LHCN-M2 (cell line): Measurements from ENCODE around the gene SGPP2. TPM values are rescaled to one million over a fixed set of nuclear protein-coding genes. Genes with fewer than 3 reads are reported as not detected.
"Not testable (repeated sequence)": the region's sequence is repeated elsewhere in the genome, so short reads cannot be mapped to it uniquely, and the experiment has no call there.

Experiments used
- DNase-seq: peaks from one replicate; pipeline ENCODE4 v3.0.0-alpha.2; 2012; ENCODE audit warnings: low read depth
- total RNA-seq: library from RNA; depleted of rRNA; stranded (reverse); fragments of >200 nt; gene quantifications from 2 replicates; pipeline ENCODE4 v1.2.3, GENCODE V29; 2014

The SGPP2 gene
- total RNA-seq, 1 experiment from 2014 or later: not detected

DNA sequence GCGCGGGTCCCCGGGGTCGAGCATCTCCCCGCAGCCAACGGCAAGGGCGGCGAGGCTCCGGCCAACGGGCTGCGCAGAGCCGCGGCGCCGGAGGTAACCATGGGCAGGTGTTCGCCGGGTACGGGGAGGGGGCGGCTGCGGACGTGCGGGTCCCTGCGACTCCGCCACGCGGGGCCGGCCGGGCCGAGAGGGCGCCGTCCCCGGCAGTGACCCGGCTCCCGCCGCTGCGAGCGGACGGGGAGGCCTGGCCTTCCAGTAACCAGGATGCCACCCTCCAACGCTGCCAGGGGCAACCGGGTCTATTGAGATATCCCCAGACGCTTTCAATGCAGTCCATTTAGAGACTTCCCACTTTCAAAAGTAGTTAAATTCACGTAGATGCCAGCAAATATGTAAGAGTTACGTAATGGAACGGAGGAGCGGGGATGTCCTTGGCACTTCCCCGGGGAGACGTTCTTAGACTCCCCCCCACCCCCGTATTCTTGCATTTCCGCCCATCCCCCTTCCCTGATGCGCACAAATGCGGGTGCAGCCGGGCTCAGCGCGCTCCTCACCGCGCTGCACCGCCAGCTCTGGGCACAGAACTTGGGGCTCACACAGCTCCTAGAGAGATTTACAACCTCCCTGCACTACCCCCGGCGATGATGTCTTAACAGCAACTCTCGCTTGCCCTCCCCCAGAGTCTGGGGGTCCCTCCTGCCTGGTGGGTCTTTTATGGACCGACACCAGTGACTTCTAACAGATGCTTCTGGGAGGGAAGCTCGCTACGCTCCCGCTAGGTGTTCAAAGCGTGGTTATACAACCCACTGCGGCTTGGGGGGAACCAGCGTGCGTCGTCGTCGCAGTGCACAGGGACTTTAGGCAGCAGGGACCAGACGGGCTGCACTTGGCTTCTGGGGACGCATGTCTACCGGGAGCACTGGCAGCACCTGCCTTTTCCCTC lies 657 bp downstream of the SGPP2 start:
- no peak for DNase-seq

DNA sequence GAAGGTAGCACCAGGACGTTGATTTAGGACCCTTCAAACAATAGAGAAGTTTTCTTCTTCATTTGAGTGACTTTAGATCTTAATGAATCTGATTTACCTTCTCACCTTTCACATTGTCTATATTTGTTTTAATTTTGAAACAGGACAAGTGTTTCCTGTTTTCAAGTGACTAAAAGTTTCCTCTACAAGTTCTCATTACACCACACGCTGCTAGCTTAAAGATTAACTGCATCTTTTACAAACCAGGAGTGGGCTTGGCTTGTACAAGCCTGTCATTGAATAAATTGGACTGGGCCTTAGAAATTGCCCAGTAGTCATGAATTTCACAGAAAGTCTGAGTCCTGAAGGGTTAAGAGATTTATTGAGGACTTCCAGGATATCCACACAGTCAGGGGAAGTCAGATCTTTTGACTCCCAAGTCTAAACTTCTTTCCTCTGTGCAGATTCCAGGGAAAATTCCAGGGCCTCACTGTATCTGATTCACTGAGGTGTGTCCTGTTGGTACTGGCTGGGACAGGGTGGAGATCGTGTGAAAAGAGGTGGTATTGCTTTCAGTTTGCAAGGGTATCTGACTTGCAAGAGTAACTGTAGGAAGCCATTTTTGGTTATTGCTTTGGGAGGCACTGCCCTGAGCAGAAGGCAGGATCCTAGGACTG lies 3.4 kb downstream of the SGPP2 start:
- DNase-seq: no peak

- DNase-seq: no peak
Observed at GRCh38 chr2:222430071-222430470, 5.7 kb downstream of the SGPP2 start.

GRCh38 chr2:222430681-222431080 lies 6.3 kb downstream of the SGPP2 start:
- DNase-seq: no peak

GRCh38 chr2:222431869-222432268 lies 7.5 kb downstream of the SGPP2 start:
- DNase-seq: no peak

- no peak for DNase-seq
Observed at GRCh38 chr2:222433332-222434173, 9.2 kb downstream of the SGPP2 start.

GRCh38 chr2:222434204-222434603 lies 9.9 kb downstream of the SGPP2 start:
- DNase-seq: no peak

GRCh38 chr2:222435400-222436039 lies 11.2 kb downstream of the SGPP2 start:
- DNase-seq: not testable (repeated sequence)

- DNase-seq: no peak
Observed at GRCh38 chr2:222436040-222436413, 11.7 kb downstream of the SGPP2 start.

GRCh38 chr2:222439692-222440091 lies 15.3 kb downstream of the SGPP2 start:
- DNase-seq: no peak

DNA sequence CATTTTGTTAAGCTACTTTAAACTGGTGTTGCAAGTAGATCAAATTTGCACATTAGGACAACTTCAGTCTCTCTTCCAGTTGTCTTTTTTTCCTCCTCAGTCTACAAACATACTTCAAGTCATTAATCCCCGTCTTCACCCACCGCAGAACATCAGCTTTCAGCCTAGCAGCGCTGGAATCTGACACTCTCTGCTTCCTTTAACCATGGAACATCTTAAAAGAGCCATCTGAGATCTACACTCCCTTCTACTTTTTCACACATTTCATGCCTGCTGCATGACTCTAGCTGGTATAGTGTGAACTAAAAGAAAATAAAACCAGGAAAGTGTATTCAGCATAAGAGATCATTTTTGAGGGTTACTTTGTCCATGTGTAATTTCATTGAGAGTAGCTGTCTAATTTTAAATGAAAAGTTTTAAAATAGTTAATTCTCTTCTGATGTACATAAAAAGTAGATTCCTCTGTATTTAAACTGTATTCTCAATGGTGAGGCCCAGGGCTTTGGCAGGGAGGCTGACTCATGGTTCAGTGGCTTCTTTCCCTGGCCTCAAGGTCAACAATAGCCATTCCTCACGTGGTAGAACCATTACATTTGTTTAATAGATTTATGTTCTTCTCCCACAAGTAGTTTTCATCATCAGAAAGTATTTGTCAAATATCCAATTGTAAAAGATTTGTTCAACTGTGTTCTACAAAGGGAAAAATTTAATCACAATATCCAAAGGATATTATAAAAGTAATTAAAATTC lies 16.5 kb downstream of the SGPP2 start:
- peak; percentile 94 for DNase-seq

- DNase-seq: no peak
Observed at GRCh38 chr2:222442665-222443064, 18.3 kb downstream of the SGPP2 start.

GRCh38 chr2:222445227-222445626 lies 20.9 kb downstream of the SGPP2 start:
- DNase-seq: peak; percentile 78

- DNase-seq: no peak
Observed at GRCh38 chr2:222447131-222447530, 22.8 kb downstream of the SGPP2 start.

- DNase-seq: peak; percentile 85
Observed at GRCh38 chr2:222448748-222449181, 24.4 kb downstream of the SGPP2 start.

GRCh38 chr2:222450021-222450420 lies 25.7 kb downstream of the SGPP2 start:
- DNase-seq: no peak

DNA sequence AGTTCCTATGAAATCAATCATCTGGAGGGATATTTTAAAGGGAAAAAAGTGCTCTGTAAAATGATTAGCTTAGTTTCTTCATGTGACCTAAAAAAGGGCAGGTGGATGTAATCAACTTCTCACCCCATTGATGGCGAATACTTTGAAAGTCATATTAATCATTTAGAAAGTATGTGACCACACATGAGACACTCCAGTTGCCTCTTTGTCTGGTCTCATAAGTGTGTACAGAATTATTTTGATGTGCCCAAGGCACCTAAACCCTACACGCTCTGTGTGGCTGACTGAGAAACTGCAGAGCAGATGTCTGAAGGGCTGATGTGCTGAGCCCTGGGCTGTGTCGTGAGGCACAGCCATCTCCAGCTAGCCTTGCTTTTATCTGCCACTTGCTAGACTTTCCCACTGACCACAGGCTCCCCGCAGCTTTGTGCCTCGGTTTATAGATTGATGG lies 26.9 kb downstream of the SGPP2 start:
- DNase-seq: peak; percentile 57

DNA sequence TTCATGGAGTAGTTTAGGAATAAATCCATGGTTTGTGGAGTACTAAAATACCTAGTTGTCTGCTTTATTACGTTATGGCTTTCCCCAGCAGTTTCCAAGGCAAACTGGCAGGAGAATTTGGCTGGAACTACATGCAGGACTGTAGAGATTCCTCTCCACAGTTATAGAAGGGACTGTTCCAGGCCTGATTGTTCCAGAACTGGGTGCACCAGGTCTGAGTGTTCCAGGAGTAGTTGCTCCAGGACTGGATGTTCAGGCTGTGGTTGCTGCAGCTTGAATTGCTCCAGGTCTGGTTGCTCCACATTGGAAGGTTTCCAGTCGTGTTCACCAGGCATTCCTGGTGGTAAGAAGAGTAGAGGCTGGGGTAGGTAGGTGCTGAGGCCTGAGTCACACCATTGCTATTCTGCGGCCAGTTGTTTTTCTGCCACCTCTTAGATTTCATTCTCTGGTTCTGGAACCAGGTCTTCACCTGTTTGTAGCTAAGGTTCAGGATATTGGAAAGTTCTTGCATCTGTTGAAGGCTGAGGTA lies 28.1 kb downstream of the SGPP2 start:
- DNase-seq: no peak

DNA sequence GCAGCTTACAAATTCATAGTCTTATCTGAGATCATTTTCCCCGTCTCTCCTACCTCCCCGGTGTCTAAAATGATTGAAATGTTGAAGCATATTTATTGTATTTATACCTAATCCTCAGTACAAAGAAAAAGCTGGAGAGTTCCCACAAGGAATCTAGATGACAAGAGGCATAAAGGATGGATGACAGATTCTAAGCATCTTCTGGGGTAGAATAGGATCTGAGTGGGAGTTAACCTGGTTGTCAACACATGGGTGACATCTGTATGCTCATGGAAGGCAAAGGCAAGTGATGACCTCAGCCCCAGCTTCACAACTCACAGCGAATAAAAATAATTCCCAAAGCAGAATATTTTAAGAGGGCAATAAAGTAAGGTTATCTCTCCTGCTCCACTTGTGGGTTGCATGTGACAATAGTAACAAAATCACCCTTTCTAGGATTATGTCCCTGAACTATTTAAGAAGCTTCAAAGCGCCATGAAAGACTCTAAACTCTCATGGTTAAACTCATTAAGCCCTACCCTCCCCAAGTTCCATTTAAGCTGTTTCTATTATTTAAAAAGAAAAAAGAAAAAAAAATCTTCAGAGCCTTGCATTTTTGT lies 32.2 kb downstream of the SGPP2 start:
- no peak for DNase-seq

DNA sequence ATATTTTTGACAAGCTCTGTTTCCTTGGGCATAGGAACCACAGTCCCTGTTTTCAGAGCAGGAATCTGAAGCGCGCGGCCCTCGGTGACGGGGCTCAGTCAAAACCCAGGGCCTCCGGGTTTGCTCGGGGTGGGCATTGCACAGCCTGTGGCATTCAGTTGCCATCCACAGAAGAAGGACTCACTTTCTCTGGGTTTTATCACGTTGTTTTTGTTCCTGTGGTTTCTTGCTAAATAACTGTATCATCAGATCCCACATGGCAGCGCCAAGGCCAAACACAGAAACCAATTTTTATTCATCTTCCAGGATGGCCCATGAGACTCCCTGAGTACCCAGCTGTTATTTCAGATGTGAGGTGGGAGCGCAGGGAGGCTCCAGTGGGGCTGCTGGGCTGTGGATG lies 35.6 kb downstream of the SGPP2 start:
- DNase-seq: peak; percentile 27
